PC-9 (cell line): ENCODE data around the gene ZNF219.

Experiments
- EZH2 ChIP-seq: fragments of 200-600 bp; sonication (generic); IDR thresholded peaks from 2 replicates; pipeline ENCODE4 v1.8.0; 2017; ENCODE audit warnings: antibody characterized with exemption, low read depth
- TF ChIP-seq, protein P1 (sequence below): fragments of 200-600 bp; sonication (generic); conservative IDR thresholded peaks from 2 replicates; pipeline ENCODE4 v1.6.1; 2017; ENCODE audit warnings: mixed run types, antibody characterized with exemption, mild to moderate bottlenecking, moderate library complexity

DNA sequence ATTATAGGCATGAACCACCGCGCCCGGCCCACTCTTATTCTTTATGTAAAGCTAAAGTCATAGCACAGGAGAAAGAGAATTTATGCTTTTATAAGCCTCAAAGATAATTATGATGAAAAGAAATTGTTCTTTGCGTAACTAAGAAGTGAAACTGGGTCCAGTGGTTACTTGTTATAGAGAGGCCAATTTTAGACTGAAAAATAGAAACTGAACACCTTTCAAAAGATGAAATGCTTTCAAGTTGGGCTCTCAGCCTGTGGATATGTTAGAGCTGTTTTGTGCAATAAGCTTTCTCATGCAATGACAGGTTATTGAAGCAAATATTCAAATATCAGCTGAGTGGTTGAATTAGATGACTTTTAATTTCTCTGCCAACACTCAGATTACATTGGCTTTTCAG is 10.3 kb upstream of the ZNF219 start:
- TF ChIP-seq, protein P1, sequence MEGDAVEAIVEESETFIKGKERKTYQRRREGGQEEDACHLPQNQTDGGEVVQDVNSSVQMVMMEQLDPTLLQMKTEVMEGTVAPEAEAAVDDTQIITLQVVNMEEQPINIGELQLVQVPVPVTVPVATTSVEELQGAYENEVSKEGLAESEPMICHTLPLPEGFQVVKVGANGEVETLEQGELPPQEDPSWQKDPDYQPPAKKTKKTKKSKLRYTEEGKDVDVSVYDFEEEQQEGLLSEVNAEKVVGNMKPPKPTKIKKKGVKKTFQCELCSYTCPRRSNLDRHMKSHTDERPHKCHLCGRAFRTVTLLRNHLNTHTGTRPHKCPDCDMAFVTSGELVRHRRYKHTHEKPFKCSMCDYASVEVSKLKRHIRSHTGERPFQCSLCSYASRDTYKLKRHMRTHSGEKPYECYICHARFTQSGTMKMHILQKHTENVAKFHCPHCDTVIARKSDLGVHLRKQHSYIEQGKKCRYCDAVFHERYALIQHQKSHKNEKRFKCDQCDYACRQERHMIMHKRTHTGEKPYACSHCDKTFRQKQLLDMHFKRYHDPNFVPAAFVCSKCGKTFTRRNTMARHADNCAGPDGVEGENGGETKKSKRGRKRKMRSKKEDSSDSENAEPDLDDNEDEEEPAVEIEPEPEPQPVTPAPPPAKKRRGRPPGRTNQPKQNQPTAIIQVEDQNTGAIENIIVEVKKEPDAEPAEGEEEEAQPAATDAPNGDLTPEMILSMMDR: no peak
- no peak for TF ChIP-seq EZH2
